G401 (cell line): Measurements from ENCODE around the gene FSIP1. TPM values are rescaled to one million over a fixed set of nuclear protein-coding genes. Genes with fewer than 3 reads are reported as not detected.

Source experiments
- DNase-seq: peaks from one replicate; pipeline ENCODE4 v3.0.0-alpha.2; 2015; ENCODE audit warnings: low spot score
- in situ Hi-C: cut with HindIII; loops from 2 replicates; pipeline ENCODE4 v1.10.0; 2016; ENCODE audit warnings: low sequenced_read_pairs, mixed read lengths
- total RNA-seq: library from RNA; depleted of rRNA; stranded (reverse); fragments of >200 nt; shearing (Covaris generic); gene quantifications from 2 replicates; pipeline ENCODE4 v1.2.3, GENCODE V29; 2014; rRNA removed

Gene FSIP1
- total RNA-seq, 1 experiment from 2014 or later = 0.41 TPM

DNA sequence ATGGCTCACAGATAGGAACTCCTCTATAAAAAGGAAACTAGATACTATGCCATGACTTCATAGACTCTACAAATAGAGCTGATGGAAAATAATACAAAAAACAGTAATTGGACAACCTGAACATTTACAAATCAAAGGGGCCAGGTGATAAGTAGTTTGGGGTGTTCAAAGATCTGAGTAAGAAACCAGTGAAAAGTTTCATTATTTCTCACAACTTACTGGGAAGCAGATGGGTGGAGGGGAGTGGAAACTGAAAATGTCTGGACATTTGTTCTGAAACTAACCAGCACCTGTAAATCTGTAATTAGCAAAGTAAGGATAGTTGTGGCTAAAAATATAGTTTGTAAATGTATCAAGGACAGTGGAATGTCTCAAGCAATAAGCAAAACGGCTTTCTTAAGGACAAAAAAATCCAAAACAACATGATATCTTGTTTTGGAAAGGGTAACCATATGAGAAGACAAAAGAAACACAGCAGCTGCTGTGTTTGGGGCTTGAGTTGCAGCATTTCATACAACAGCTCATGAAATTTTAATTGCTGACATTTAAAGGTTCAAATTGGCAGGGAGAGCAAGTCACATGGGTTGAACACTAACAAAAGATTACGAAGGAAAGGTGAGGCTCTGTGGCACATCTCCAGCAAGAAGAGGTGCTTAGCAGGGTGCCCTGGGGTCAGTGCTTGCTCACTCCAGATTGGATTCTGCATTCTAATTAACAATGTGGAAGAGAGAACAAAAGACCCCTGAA is 228.5 kb downstream of the FSIP1 start:
- in situ Hi-C loops = no loop called here
- no peak for DNase-seq

DNA sequence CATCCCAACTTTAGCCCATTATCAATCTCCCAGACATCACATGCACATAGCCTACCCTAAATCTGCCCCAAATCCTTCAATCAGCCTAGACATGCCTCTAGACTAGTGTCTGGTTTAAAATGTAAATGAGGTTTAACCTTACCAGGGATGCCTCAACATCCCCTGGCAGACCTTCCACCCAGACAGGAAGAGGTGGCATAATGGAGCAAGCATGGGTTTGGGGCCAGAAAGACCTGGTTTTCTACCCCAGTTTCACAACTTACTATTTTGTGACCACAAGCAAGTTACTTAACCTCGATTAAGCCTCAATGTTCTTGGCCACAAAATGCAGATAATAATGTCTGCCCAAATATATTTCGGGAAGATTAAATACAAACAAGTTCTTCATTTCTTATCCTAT is 230.1 kb downstream of the FSIP1 start:
- no peak for DNase-seq
- in situ Hi-C loops = no loop called here

DNA sequence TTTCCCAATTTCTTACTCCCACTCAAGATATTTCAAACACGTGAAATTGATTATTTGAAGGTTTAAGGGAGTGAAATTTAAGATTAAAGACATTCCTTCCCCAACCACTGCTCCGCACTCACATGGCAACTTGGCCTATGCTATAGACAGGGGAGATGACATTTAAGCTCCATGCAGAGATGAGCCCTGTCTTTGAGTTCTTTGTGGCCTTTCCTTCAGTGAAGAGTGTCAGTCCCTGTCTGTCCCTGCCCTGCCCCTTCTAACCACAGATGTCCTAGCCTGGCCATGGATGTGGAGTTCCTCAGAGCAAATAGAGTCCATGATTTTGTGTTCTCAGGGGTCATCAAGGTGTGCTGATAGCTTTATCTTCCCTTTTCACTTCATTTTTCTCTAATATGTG is 231.2 kb downstream of the FSIP1 start:
- in situ Hi-C loops = no loop called here
- DNase-seq = no peak

Other genes starting within 250 kb of the FSIP1 start
- 15.6 and 15.9 TPM in 2 replicates for gene THBS1, start 201.8 kb downstream of the FSIP1 start, total RNA-seq
- 0.98 and 2.0 TPM in 2 replicates for gene GPR176, start 137.4 kb upstream of the FSIP1 start, total RNA-seq
- gene EIF2AK4, start 151.3 kb upstream of the FSIP1 start, total RNA-seq = 44.1 and 54.8 TPM in 2 replicates